Measurements from ENCODE around the gene C1QTNF12.

- TF ChIP-seq YY1 (IDR thresholded peaks at IDR 0.05; ENCODE audit: insufficient read depth, insufficient read length): no peak
- TF ChIP-seq ZNF274 (IDR thresholded peaks at IDR 0.05; ENCODE audit: low read depth, low read length): no peak
- no peak for TF ChIP-seq SUZ12 (IDR thresholded peaks at IDR 0.05; ENCODE audit: extremely low read depth, insufficient read depth, insufficient read length)
These were observed 30.5 kb downstream of the C1QTNF12 start for GRCh38 chr1:1215881-1216605.
